ENCODE results near the gene RALGDS. TPM values are rescaled to one million over a fixed set of nuclear protein-coding genes. Genes with fewer than 3 reads are reported as not detected.
"Not testable (repeated sequence)": the region's sequence is repeated elsewhere in the genome, so short reads cannot be mapped to it uniquely, and the experiment has no call there.

Gene RALGDS
- total RNA-seq, 1 experiment from 2014 or later: 36.1 TPM

DNA sequence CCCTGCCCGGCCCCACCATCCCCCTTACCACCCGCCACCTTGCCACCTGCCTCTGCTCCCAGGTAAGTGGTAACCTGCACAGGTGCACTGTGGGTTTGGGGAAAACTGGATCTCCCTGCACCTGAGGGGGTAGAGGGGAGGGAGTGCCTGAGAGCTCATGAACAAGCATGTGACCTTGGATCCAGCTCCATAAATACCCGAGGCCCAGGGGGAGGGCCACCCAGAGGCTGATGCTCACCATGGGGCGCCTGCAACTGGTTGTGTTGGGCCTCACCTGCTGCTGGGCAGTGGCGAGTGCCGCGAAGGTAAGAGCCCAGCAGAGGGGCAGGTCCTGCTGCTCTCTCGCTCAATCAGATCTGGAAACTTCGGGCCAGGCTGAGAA, 59.3 kb downstream of the RALGDS start, which contains the start of gene CEL:
Gene CEL (plus strand): TSS at position 218 of the 382 bp plus-strand sequence. CDS start 22 bp downstream, at position 240.
- H2AFZ ChIP-seq (ENCODE audit: low read depth, low read length, poor library complexity, severe bottlenecking); H3K79me2 ChIP-seq (ENCODE audit: insufficient read depth, low read length); DNase-seq (ENCODE audit: low read depth, low spot score); H3K4me3 ChIP-seq (replicated peaks in 1 of 2; ENCODE audit: low read depth in 1 of 2, low read length in 2 of 2); BruUV-seq (replicated peaks); H3K4me2 ChIP-seq (ENCODE audit: low read length); RAD21 ChIA-PET (ENCODE audit: low non-redundant PET in 1 of 2, low total read pairs in 2 of 2, uncharacterized antibody in 2 of 2, unreplicated experiment in 2 of 2); H3K36me3 ChIP-seq (ENCODE audit: control insufficient read depth in 1 of 2, insufficient read depth in 2 of 2, low read length in 2 of 2); H3K9me3 ChIP-seq (ENCODE audit: control insufficient read depth in 1 of 2, insufficient read depth in 1 of 2, low read depth in 1 of 2, low read length in 2 of 2); H3K4me1 ChIP-seq (ENCODE audit: control insufficient read depth in 1 of 2, insufficient read depth in 2 of 2, low read length in 2 of 2); intact Hi-C loops (cut with micrococcal nuclease); H3K27me3 ChIP-seq (ENCODE audit: insufficient read depth, low read length); POLR2A ChIA-PET; CTCF ChIA-PET; H3K9ac ChIP-seq (ENCODE audit: low read length); H3K9me2 ChIP-seq (ENCODE audit: insufficient read depth); ATAC-seq; H4K20me1 ChIP-seq (ENCODE audit: insufficient read depth): not testable (repeated sequence)
- H3K27ac ChIP-seq (ENCODE audit: low read depth, low read length): peak within 1 kb of the TSS; percentile 13; the same call in 1 of the 2 replicates

GRCh38 chr9:133061019-133061763, 59.8 kb downstream of the RALGDS start:
- H3K27ac ChIP-seq (ENCODE audit: low read depth, low read length): peak overlapping the region; percentile 13; the same call in 1 of the 2 replicates
- H2AFZ ChIP-seq (ENCODE audit: low read depth, low read length, poor library complexity, severe bottlenecking); H3K4me1 ChIP-seq (ENCODE audit: control insufficient read depth in 1 of 2, insufficient read depth in 2 of 2, low read length in 2 of 2); H3K27me3 ChIP-seq (ENCODE audit: insufficient read depth, low read length); H3K4me3 ChIP-seq (replicated peaks in 1 of 2; ENCODE audit: low read depth in 1 of 2, low read length in 2 of 2); H3K36me3 ChIP-seq (ENCODE audit: control insufficient read depth in 1 of 2, insufficient read depth in 2 of 2, low read length in 2 of 2); H3K9me3 ChIP-seq (ENCODE audit: control insufficient read depth in 1 of 2, insufficient read depth in 1 of 2, low read depth in 1 of 2, low read length in 2 of 2); intact Hi-C loops (cut with micrococcal nuclease); POLR2A ChIA-PET; H3K9me2 ChIP-seq (ENCODE audit: insufficient read depth); H4K20me1 ChIP-seq (ENCODE audit: insufficient read depth); H3K4me2 ChIP-seq (ENCODE audit: low read length); BruUV-seq (replicated peaks); DNase-seq (ENCODE audit: low read depth, low spot score); H3K79me2 ChIP-seq (ENCODE audit: insufficient read depth, low read length); CTCF ChIA-PET; H3K9ac ChIP-seq (ENCODE audit: low read length); RAD21 ChIA-PET (ENCODE audit: low non-redundant PET in 1 of 2, low total read pairs in 2 of 2, uncharacterized antibody in 2 of 2, unreplicated experiment in 2 of 2): not testable (repeated sequence)
- peak; percentile 22 for ATAC-seq

GRCh38 chr9:133060417-133060841, 60.6 kb downstream of the RALGDS start:
- DNase-seq (ENCODE audit: low read depth, low spot score) (no peak), ATAC-seq (no peak)
- Histone ChIP-seq H3K4me1 (ENCODE audit: control insufficient read depth in 1 of 2, insufficient read depth in 2 of 2, low read length in 2 of 2) (peaks cover 0 to 2% of the 10 kb centered on the region in 2 experiments; a peak in 1 of 4 replicates), H3K9ac (ENCODE audit: low read length) (no peak overlapping the region), H3K36me3 (ENCODE audit: control insufficient read depth in 1 of 2, insufficient read depth in 2 of 2, low read length in 2 of 2) (peaks cover under 1 to 7% of the 10 kb centered on the region in 2 experiments; a peak in 3 of 4 replicates), H2AFZ (ENCODE audit: low read depth, low read length, poor library complexity, severe bottlenecking) (no peak overlapping the region), H4K20me1 (ENCODE audit: insufficient read depth) (no peaks in the 10 kb centered on the region), H3K9me2 (ENCODE audit: insufficient read depth) (no peaks in the 10 kb centered on the region), H3K4me2 (ENCODE audit: low read length) (no peak overlapping the region), H3K4me3 (replicated peaks in 1 of 2; ENCODE audit: low read depth in 1 of 2, low read length in 2 of 2) (no peak overlapping the region), H3K27me3 (ENCODE audit: insufficient read depth, low read length) (no peaks in the 10 kb centered on the region), H3K9me3 (ENCODE audit: control insufficient read depth in 1 of 2, insufficient read depth in 1 of 2, low read depth in 1 of 2, low read length in 2 of 2) (no peaks in the 10 kb centered on the region), H3K27ac (ENCODE audit: low read depth, low read length) (no peak overlapping the region), H3K79me2 (ENCODE audit: insufficient read depth, low read length) (no peaks in the 10 kb centered on the region)
- intact Hi-C loops (cut with micrococcal nuclease): no loop called here
- POLR2A ChIA-PET: no interaction called here
- RAD21 ChIA-PET (ENCODE audit: low non-redundant PET in 1 of 2, low total read pairs in 2 of 2, uncharacterized antibody in 2 of 2, unreplicated experiment in 2 of 2): no interaction called here
- no TSS peak for BruUV-seq (replicated peaks)
- CTCF ChIA-PET: no interaction called here
- TF ChIP-seq TCF7L2 (IDR thresholded peaks at IDR 0.05; ENCODE audit: borderline replicate concordance, extremely low read depth, insufficient read depth, insufficient read length) (no peak), SP1 (IDR thresholded peaks at IDR 0.05; ENCODE audit: low read depth) (no peak), RAD21 (IDR thresholded peaks at IDR 0.05; ENCODE audit: low read depth) (no peak), SIN3A (IDR thresholded peaks at IDR 0.05; ENCODE audit: low read depth) (no peak), EZH2 (IDR thresholded peaks at IDR 0.05) (no peak), ELF1 (IDR thresholded peaks at IDR 0.05; ENCODE audit: borderline replicate concordance, low read depth) (no peak), CBX3 (IDR thresholded peaks at IDR 0.05; ENCODE audit: low read depth) (no peak), MAX (IDR thresholded peaks at IDR 0.05) (no peak)
- TF ChIP-seq, protein P1, sequence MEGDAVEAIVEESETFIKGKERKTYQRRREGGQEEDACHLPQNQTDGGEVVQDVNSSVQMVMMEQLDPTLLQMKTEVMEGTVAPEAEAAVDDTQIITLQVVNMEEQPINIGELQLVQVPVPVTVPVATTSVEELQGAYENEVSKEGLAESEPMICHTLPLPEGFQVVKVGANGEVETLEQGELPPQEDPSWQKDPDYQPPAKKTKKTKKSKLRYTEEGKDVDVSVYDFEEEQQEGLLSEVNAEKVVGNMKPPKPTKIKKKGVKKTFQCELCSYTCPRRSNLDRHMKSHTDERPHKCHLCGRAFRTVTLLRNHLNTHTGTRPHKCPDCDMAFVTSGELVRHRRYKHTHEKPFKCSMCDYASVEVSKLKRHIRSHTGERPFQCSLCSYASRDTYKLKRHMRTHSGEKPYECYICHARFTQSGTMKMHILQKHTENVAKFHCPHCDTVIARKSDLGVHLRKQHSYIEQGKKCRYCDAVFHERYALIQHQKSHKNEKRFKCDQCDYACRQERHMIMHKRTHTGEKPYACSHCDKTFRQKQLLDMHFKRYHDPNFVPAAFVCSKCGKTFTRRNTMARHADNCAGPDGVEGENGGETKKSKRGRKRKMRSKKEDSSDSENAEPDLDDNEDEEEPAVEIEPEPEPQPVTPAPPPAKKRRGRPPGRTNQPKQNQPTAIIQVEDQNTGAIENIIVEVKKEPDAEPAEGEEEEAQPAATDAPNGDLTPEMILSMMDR (IDR thresholded peaks at IDR 0.05 in 2 of 3, conservative IDR thresholded peaks at IDR 0.05 in 1 of 3; ENCODE audit: borderline replicate concordance in 1 of 3, insufficient read depth in 1 of 3, low read depth in 2 of 3, low read length in 2 of 3): no peak
